ENCODE measurements around the gene DDX47. TPM values are rescaled to one million over a fixed set of nuclear protein-coding genes. Genes with fewer than 3 reads are reported as not detected.
"Not testable (repeated sequence)": the region's sequence is repeated elsewhere in the genome, so short reads cannot be mapped to it uniquely, and the experiment has no call there.

The DDX47 gene
- total and polyA plus RNA-seq, 8 donors: 9.6 to 108 (median 31.8) TPM

DNA sequence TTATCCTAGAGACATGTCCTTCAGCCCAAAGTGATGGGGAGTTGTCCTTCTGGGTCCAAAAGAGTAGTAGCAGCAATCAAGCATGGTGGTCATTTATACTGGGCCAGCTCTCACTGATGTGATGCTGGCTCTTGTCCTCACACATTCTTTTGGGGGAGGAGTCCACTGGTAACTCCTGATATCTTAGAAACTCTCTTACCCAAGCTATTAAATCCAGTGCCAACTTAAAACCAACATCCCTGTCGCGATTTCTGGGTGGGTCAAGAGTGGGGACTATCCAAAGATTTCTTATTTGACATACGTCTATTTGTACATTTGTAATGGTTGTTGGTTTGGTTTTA is 24.6 kb downstream of the DDX47 start:
- Histone ChIP-seq H3K4me1 (peaks cover 0 to 26% (median 5%) of the 10 kb centered on the region in 4 donors), H3K9me3 (no peaks in the 10 kb centered on the region), H3K27ac (peak overlapping the region in 2 of 5 donors; percentile 67), H3K4me3 (no peak overlapping the region), H3K36me3 (peaks cover 6 to 27% (median 15%) of the 10 kb centered on the region in 4 donors), H3K27me3 (no peaks in the 10 kb centered on the region)
- TF ChIP-seq EP300 (IDR thresholded peaks at IDR 0.05) (no peak), POLR2A (IDR thresholded peaks at IDR 0.05) (no peak), POLR2AphosphoS5 (IDR thresholded peaks at IDR 0.05) (no peak)
- TF ChIP-seq, protein P1, sequence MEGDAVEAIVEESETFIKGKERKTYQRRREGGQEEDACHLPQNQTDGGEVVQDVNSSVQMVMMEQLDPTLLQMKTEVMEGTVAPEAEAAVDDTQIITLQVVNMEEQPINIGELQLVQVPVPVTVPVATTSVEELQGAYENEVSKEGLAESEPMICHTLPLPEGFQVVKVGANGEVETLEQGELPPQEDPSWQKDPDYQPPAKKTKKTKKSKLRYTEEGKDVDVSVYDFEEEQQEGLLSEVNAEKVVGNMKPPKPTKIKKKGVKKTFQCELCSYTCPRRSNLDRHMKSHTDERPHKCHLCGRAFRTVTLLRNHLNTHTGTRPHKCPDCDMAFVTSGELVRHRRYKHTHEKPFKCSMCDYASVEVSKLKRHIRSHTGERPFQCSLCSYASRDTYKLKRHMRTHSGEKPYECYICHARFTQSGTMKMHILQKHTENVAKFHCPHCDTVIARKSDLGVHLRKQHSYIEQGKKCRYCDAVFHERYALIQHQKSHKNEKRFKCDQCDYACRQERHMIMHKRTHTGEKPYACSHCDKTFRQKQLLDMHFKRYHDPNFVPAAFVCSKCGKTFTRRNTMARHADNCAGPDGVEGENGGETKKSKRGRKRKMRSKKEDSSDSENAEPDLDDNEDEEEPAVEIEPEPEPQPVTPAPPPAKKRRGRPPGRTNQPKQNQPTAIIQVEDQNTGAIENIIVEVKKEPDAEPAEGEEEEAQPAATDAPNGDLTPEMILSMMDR (IDR thresholded peaks at IDR 0.05): no peak
- 69 to 87% (median 77%) methylated on average over 3 of the region's 3 CpGs for WGBS, 5 donors
- no peak for DNase-seq
- intact Hi-C loops (cut with DNase I; ENCODE audit: low total_unique reads): no loop called here

DNA sequence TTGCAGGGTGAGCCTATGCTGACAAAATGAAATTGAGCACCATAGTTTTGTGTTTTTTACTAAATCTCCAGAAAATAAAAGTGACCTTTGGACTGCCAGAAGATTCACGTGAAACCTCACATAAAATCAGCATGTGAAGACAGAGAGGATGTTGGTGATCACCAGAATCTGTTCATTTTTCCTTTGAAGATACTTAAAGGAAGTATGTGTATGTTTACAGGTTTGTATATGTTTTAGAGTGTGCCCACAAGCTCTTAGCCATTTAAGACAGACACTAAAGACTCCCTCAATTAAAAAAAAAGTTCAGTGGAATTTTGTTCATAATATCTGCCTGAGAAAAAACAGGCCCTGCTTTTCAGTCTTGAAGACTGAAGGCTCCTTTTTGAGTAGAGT is 25.9 kb downstream of the DDX47 start:
- WGBS, 5 donors: 71 to 89% (median 88%) methylated on average over 1 of the region's 1 CpG
- Histone ChIP-seq H3K27me3 (no peaks in the 10 kb centered on the region), H3K4me1 (peaks cover 0 to 26% (median 5%) of the 10 kb centered on the region in 4 donors), H3K9me3 (no peaks in the 10 kb centered on the region), H3K27ac (no peak overlapping the region), H3K36me3 (peaks cover 0 to 15% (median 3%) of the 10 kb centered on the region in 4 donors), H3K4me3 (no peak overlapping the region)
- DNase-seq: no peak
- TF ChIP-seq, protein P1 (IDR thresholded peaks at IDR 0.05): no peak
- TF ChIP-seq POLR2A (IDR thresholded peaks at IDR 0.05): no peak
- TF ChIP-seq EP300 (IDR thresholded peaks at IDR 0.05): no peak
- no peak for TF ChIP-seq POLR2AphosphoS5 (IDR thresholded peaks at IDR 0.05)
- intact Hi-C loops (cut with DNase I; ENCODE audit: low total_unique reads): no loop called here

DNA sequence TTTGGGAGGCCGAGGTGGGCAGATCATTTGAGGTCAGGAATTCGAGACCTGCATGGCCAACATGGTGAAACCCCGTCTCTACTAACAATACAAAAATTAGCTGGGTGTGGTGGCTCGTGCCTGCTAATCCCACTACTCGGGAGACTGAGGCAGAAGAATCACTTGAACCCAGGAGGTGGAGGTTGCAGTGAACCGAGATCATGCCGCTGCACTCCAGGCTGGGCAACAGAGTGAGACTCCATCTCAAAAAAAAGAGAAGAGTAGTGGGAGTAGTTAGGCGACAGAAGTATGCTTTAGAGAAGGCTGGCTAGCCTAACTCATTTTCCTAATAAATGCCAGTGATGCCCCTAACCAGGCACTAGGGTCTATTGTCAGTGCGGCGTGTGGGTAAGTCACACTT is 26.3 kb downstream of the DDX47 start:
- Histone ChIP-seq H3K36me3 (peaks cover 0 to 11% (median 0%) of the 10 kb centered on the region in 4 donors), H3K27ac (peak overlapping the region in 1 of 5 donors; percentile 9), H3K4me1 (peaks cover 0 to 26% (median 5%) of the 10 kb centered on the region in 4 donors)
- H3K27me3 ChIP-seq; DNase-seq; intact Hi-C loops (cut with DNase I; ENCODE audit: low total_unique reads); H3K9me3 ChIP-seq; H3K4me3 ChIP-seq: not testable (repeated sequence)
- WGBS, 5 donors: 93 to 95% (median 94%) methylated on average over 10 of the region's 10 CpGs

DNA sequence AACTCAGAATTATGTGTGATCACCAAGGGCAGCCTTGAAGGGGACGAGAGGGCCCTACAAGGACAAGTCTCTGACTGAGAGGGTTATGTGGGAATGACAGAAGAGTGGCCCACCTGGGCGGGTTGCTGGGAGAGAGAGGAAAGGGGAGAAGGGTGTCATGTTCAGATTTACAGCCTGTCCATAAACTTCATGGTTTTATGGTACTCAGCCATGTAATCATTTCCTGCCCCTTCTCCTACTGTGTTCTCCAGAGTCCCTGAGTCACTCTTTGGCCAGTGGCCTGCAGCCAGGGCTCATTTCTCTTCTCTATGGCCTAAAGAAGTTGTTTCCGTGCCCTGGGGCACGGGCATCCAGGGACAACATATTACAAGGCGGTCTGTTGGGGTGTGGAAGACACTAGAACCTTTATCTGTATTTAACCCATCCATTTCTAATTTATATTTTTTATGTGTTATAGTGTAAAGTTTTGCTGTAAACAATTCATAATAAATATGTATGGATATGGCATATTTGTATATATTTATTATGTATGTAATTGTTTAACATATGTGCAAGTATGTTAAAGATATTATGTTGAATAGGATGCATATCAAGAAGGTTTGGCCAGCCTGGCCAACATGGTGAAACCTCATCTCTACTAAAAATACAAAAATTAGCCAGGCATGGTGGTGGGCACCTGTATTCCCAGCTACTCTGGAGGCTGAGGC is 26.9 kb downstream of the DDX47 start:
- no peaks in the 10 kb centered on the region for H3K9me3 ChIP-seq
- H3K27ac ChIP-seq: peak overlapping the region in 1 of 5 donors; percentile 9
- peaks cover 0 to 25% (median 5%) of the 10 kb centered on the region in 4 donors for H3K4me1 ChIP-seq
- peaks cover 0 to 10% (median 0%) of the 10 kb centered on the region in 4 donors for H3K36me3 ChIP-seq
- TF ChIP-seq POLR2AphosphoS5 (IDR thresholded peaks at IDR 0.05) (peak in 1 of 3 donors; percentile 14), POLR2A (IDR thresholded peaks at IDR 0.05) (no peak)
- no peak overlapping the region for H3K4me3 ChIP-seq
- WGBS, 5 donors: 73 to 83% (median 77%) methylated on average over 5 of the region's 5 CpGs
- H3K27me3 ChIP-seq: no peaks in the 10 kb centered on the region
- intact Hi-C loops (cut with DNase I; ENCODE audit: low total_unique reads): no loop called here
- peak; percentile 47 for DNase-seq

DNA sequence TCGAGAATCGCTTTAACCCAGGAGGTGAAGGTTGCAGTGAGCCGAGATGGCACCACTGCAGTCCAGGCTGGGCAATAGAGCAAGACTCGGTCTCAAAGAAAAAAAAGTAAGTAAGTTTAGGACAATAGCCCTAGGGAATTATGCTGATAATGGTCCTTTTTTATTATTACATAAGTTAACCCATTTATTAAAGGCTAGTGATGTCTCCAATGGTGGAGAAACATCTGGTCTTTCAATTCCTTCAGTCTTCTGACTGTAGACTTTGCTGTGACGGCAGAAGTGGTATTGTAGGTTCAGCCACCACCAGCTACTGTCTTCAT is 27.4 kb downstream of the DDX47 start:
- Histone ChIP-seq H3K36me3 (peaks cover 0 to 10% (median 0%) of the 10 kb centered on the region in 4 donors), H3K4me3 (no peak overlapping the region), H3K27me3 (no peaks in the 10 kb centered on the region), H3K27ac (no peak overlapping the region), H3K4me1 (peaks cover 0 to 20% (median 8%) of the 10 kb centered on the region in 4 donors), H3K9me3 (no peaks in the 10 kb centered on the region)
- DNase-seq: no peak
- intact Hi-C loops (cut with DNase I; ENCODE audit: low total_unique reads): no loop called here
- TF ChIP-seq EP300 (IDR thresholded peaks at IDR 0.05) (no peak), POLR2A (IDR thresholded peaks at IDR 0.05) (no peak), POLR2AphosphoS5 (IDR thresholded peaks at IDR 0.05) (no peak)
- TF ChIP-seq, protein P1 (IDR thresholded peaks at IDR 0.05): no peak
- WGBS, 5 donors: 94 to 97% (median 94%) methylated on average over 5 of the region's 5 CpGs

DNA sequence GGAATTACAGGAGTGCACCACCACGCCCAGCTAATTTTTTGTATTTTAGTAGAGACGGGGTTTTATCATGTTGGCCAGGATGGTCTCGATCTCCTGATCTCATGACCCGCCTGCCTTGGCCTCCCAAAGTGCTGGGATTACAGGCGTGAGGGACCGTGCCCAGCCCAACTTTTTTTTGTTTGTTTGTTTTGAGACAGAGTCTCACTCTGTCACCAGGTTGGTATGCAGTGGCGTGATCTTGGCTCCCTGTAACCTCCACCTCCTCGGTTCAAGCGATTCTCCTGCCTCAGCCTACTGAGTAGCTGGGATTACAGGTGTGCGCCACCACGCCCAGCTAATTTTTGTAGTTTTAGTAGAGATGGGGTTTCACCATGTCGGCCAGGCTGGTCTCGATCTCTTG is 28.3 kb downstream of the DDX47 start:
- H3K4me3 ChIP-seq; H3K27ac ChIP-seq; H3K9me3 ChIP-seq; DNase-seq; H3K36me3 ChIP-seq; intact Hi-C loops (cut with DNase I; ENCODE audit: low total_unique reads); H3K27me3 ChIP-seq: not testable (repeated sequence)
- peaks cover 0 to 16% (median 8%) of the 10 kb centered on the region in 4 donors for H3K4me1 ChIP-seq
- WGBS, 5 donors: 80 to 91% (median 89%) methylated on average over 13 of the region's 13 CpGs
